SK-N-DZ (cell line): Measurements from ENCODE around the gene RIPK4.

ENCODE experiments used
- DNase-seq: peaks from one replicate; pipeline ENCODE4 v3.0.0-alpha.2; 2015; ENCODE audit warnings: low spot score

RIPK4 gene

DNA sequence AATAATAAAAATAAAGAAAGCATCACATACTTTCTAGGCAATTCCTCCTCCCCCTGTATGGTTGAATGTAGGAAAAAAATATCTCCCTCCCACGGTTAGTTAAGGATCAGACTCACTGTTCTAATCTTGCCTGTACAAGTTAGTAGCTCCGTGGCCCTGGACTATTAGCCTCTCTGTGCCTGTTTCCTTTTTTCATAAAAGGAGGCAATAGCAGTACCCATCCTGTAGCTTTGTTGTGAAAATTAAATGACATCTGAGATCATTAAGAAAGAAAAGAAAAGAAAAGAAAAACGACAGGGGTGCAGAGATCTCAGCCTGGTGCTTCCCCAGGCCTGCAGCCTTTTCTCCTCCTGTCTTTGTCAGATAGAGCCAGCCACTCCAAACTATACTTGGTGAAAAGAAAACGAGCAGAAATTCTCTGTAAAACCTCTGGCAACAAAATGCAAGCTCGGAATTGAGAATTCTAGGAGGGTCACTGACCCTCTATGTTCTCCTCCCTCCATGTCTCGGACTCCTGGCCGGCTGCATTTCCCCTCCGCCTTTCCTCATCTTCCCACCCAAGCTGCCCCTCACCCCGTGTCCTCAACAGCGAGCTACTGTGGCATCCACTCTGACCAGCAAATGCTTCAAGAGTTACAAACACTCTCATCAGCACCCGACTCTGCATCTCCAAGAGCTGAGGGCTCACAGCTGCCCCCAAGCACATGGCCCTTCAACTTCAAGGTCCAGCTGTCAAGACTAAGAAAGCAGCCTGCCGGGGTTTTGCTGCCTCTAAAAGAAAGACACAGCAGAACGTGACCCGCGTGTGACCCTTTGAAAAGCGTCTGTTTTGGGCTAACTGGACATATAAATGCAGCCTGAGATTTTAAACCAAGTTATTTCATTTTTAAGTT is 13.6 kb downstream of the RIPK4 start:
- no peak for DNase-seq

DNA sequence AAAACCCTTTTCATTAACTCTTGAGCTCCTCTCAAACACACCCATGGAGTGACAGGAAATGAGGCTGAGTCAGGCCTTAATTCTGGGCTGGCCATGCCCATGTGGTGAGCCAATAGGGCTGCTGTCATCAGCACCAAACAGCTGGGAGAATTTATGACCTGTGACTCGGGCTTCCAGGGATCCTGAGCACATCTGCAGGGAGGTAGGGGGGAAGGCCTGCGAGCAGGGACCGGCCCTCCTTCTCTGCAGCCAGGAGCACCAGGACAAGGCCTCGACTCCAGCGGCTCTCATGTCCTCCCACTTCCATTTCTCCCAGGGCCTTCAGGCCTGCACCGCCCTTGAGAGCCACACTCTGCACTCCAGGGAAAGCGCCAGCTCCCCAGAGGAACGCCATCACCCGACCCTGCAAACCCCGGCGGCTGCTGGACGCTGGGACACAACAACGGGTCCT is 14.6 kb downstream of the RIPK4 start:
- no peak for DNase-seq

GRCh38 chr21:41751611-41752011 is 15.2 kb downstream of the RIPK4 start:
- DNase-seq = no peak

GRCh38 chr21:41750532-41751151 is 16.2 kb downstream of the RIPK4 start:
- no peak for DNase-seq

DNA sequence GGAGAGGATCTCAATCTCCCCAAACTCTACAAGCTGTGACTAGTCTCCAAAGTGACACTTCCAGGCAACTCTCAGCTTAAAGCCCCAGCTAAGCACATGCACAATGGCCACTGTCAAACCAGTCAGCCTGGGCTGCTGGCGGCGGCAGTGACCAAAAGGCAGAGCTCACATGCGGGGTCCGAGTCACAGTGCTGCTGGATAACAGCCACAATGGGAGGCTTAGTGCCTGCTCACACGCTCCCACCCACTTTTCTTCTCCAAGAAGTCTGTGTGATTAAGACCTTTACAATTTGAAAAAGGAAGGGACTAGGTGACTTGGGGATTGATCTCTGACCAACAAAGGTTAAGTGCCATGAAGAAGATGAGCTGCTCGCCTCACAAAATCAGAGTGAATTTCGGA is 16.8 kb downstream of the RIPK4 start:
- DNase-seq = no peak

GRCh38 chr21:41749286-41749685 is 17.6 kb downstream of the RIPK4 start:
- DNase-seq = no peak

DNA sequence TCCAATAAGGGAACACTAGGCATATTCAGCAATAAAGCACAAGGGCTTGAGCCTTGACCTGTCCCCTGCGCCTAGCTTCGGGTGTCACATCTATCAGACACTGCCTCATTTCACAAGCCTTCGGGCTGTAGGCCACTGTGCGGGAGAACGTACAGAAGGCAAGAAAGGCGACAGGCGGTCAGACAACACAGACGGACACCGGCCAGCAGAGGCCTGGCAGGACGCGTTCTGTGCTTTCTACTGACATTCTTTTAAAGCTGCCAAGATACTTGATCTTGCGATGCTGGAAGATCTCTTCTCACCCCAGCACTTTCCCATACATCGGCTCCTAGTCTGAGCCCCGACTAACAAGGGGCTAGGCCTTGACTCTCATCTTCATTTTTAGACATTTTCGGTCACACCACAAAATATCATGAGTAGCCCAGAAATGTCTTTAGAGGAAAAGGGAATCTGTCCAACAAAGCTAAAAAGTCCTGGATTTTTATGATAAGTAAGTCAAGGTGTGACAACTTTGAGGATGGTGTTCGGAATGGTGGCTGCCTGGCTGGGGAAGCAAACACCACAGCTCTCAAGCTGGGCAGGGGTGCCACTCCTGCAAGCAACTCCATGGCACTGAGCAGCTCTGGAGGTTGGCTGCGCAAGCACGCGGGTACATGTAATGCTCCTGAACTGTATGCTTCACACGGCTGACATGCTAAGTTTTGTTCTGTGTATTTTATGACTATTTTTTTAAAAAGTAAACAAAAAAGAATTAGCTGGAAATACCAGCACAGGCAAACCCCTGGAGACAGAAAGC is 18.7 kb downstream of the RIPK4 start:
- no peak for DNase-seq

GRCh38 chr21:41746744-41747006 is 20.2 kb downstream of the RIPK4 start:
- DNase-seq = no peak

DNA sequence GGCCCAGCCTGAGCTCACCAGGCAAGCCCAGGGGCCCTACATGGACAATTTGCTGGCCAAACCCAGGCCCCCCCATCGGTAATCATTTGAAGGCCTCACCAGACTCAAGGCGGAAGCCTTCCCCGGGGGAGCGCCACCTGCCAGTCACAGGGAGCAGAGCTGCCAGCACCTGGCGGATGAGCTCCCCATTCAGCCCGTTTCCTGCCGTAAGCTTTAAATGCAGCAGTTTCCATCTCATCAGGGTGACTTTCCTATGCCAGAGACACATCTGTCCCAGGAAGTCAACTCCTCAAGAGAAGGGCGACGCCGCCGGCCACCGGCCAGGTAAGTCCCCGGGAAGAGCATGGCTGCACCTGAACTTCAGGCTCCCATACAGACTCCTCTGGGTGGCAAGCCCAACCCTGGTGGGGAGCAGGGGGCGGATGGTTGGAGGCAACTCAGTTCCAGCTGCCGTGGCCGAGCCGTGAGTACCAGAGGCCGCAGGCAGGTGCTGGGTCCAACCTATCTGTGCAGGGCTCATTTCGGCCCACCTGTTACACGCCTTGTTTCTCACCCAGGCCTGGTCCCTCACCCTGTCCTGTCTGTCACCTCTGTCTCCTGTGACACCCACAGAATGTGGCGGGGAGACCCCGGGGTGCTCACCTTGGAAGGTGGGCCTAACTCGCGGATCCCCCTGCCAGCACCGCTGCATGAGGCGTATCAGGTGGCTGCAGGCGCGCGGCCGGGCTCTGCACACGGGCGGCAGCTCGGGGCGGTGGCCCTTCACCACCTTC is 20.7 kb downstream of the RIPK4 start:
- no peak for DNase-seq

GRCh38 chr21:41745026-41745820 is 21.6 kb downstream of the RIPK4 start:
- DNase-seq = no peak

GRCh38 chr21:41744028-41744930 is 22.6 kb downstream of the RIPK4 start:
- no peak for DNase-seq

- no peak for DNase-seq
Observed at GRCh38 chr21:41743321-41744027, 23.4 kb downstream of the RIPK4 start.

- no peak for DNase-seq
Observed at GRCh38 chr21:41742073-41742875, 24.6 kb downstream of the RIPK4 start.

DNA sequence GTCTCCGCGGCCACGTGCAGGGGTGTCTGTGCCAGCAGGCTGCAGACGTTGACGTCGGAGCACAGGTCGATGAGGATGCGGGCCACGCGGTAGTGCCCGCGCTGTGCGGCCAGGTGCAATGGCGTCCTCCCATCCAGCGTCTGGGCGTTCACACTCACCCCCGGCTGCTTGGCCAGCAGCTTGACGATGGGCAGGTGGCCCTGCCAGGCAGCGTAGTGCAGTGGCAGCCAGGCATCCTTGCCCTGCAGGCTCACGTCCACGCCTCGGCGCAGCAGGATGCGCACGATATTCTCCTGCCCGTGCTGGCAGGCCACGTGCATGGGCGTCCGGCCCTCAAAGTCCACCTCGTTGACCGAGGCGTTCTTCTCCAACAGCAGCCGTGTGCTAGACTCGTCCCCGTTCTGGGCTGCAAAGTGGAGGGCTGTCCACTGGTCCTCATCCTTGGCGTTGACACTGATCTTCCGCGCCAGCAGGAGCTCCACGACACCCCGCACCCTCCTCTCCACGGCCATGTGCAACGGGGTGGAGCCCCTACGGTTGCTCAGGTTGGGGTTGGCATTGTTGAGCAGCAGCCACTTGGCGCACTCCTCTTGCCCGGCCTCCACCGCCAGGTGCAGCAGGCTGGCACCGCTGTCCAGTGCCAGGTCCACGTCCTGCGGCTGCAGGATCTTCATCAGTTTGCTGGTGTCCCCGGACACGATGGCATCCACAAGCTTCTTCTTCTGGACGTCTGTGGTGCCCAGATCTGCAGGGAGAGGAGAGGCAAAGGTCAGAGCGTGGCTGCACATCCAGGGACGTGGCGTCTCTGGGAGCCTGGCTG is 25.4 kb downstream of the RIPK4 start:
- DNase-seq = no peak

DNA sequence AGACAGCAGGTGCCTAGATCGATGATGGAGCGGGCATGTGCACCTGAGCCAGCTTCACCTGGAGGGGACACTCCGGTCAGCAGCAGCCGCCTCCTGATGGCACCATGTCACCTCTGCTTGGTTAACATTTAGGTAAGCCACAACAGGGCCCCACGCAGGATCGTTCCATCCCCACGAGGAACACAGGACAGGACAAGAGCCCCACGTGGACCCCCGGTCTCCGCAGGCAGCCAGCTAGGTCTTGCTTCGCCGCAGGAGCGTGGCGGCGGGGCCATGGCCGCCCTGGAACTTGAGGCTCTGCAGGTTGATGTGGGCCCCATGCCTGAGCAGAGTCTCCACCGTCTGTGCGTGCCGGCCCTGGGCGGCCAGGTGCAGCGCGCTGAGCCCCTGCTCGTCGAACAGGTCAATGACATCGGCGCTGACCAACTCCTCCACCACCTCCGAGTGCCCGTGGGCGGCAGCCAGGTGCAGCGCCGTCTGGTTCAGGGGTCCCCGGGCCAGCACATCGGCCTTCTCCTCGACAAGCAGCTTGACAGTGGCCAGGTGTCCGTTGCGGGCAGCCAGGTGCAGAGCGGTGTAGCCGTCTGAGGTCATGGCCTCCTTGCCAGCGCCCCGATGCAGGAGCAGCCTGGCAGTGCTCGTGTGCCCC is 26.1 kb downstream of the RIPK4 start:
- DNase-seq = no peak

- no peak for DNase-seq
Observed at GRCh38 chr21:41739936-41740335, 26.9 kb downstream of the RIPK4 start.

DNA sequence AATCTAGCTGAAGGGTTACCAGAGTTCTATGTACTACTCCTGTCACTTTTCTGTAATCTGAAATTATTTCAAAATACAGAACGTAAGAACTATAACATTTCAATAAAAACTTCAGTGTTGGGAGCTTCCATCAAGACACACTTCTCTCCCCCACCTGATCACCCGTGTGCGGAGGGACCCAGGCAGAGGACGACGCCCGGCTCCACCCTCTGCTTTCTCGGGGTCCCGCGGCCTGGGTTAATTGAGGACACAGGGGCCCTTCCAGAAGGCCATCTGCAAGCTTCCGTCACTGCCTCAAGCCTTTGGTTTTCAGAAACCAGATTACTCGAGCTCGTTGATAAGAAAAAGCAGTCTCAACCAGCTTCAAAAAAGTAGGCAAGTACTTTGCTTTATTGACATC is 27.8 kb downstream of the RIPK4 start:
- no peak for DNase-seq
